Suprapubic skin (tissue), 4 donors: ENCODE data around the gene DMTF1. TPM values are rescaled to one million over a fixed set of nuclear protein-coding genes. Genes with fewer than 3 reads are reported as not detected.
"Not testable (repeated sequence)": the region's sequence is repeated elsewhere in the genome, so short reads cannot be mapped to it uniquely, and the experiment has no call there.

Experiments
- DNase-seq, 2 donors: peaks; one replicate each; pipeline ENCODE4 v3.0.0-alpha.2; 2019; ENCODE audit warnings: low spot score in 2 of 2
- H3K27ac ChIP-seq: fragments of 200-600 bp; sonication (generic); one replicate; pipeline ENCODE4 v1.5.1; 2019
- H3K27me3 ChIP-seq: fragments of 200-600 bp; sonication (generic); one replicate; pipeline ENCODE4 v1.5.1; 2019
- H3K36me3 ChIP-seq: fragments of 200-600 bp; sonication (generic); one replicate; pipeline ENCODE4 v1.5.1; 2019
- H3K4me1 ChIP-seq: fragments of 200-600 bp; sonication (generic); one replicate; pipeline ENCODE4 v1.5.1; 2019
- H3K4me3 ChIP-seq: fragments of 200-600 bp; sonication (generic); one replicate; pipeline ENCODE4 v1.5.1; 2019; ENCODE audit warnings: mild to moderate bottlenecking
- H3K9me3 ChIP-seq: fragments of 200-600 bp; sonication (generic); one replicate; pipeline ENCODE4 v1.5.1; 2019
- EP300 ChIP-seq: sonication (generic); formaldehyde crosslinking; IDR thresholded peaks from one replicate; pipeline ENCODE4 v1.6.1; 2017; ENCODE audit warnings: antibody characterized with exemption
- POLR2A ChIP-seq, 2 donors: fragments of 450-650 bp; IDR thresholded peaks; one replicate each; pipeline ENCODE4 v1.6.1; 2017; ENCODE audit warnings: antibody characterized with exemption in 2 of 2, mild to moderate bottlenecking in 2 of 2, moderate library complexity in 2 of 2
- POLR2AphosphoS5 ChIP-seq, 3 donors: sonication (generic); formaldehyde crosslinking; IDR thresholded peaks; one replicate each; pipeline ENCODE4 v1.6.1; 2017; ENCODE audit warnings: antibody characterized with exemption in 3 of 3
- whole genome bisulfite sequencing: methylation state at CpG from one replicate; pipeline ENCODE4 v1.1.5; 2018; 5-methylcytosine and 5-hydroxymethylcytosine counted together
- total RNA-seq, 4 donors: library from RNA; depleted of rRNA; stranded (reverse); fragments of >200 nt; gene quantifications; one replicate each; pipeline ENCODE4 v1.1.0, GENCODE V29; 2016
- TF ChIP-seq, protein P1 (sequence below), 2 donors: fragments of 200-600 bp in 1 of 2; fragments of 450-650 bp in 1 of 2; sonication (generic) in 1 of 2; IDR thresholded peaks; one replicate each; pipeline ENCODE4 v1.5.1; 2016 to 2019; ENCODE audit warnings: antibody characterized with exemption in 2 of 2, mild to moderate bottlenecking in 1 of 2, moderate library complexity in 1 of 2

DMTF1 gene
- total RNA-seq, 4 donors from 2014 or later = 42.9 to 217 (median 61.6) TPM

DNA sequence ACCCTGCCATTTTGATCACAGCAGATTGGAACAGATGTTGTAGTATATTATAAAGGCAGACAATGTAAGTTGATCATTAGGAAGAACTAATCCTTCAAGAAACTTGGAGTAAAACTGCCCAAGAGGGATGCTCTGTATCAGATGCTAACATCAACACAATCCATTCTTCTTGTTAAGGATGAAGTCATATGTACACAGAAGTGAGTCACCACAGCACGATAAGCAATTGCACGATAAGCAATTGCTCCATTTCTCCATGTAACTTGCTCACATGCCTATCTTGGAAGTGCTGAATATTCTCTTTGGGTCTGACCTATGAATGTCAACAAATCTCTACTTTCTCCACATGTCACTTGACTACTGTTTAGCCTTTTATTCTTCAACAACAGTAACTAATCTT is 41.5 kb upstream of the DMTF1 start:
- 62% methylated on average over 2 of the region's 2 CpGs for WGBS
- DNase-seq = no peak
- no peaks in the 10 kb centered on the region for H3K4me1 ChIP-seq
- H3K9me3 ChIP-seq = no peaks in the 10 kb centered on the region
- no peaks in the 10 kb centered on the region for H3K27me3 ChIP-seq
- no peak overlapping the region for H3K27ac ChIP-seq
- no peaks in the 10 kb centered on the region for H3K36me3 ChIP-seq
- TF ChIP-seq POLR2A (IDR thresholded peaks at IDR 0.05) = no peak
- H3K4me3 ChIP-seq = no peak overlapping the region

- H3K27ac ChIP-seq = no peak overlapping the region
- no peak for DNase-seq
- TF ChIP-seq, protein P1, sequence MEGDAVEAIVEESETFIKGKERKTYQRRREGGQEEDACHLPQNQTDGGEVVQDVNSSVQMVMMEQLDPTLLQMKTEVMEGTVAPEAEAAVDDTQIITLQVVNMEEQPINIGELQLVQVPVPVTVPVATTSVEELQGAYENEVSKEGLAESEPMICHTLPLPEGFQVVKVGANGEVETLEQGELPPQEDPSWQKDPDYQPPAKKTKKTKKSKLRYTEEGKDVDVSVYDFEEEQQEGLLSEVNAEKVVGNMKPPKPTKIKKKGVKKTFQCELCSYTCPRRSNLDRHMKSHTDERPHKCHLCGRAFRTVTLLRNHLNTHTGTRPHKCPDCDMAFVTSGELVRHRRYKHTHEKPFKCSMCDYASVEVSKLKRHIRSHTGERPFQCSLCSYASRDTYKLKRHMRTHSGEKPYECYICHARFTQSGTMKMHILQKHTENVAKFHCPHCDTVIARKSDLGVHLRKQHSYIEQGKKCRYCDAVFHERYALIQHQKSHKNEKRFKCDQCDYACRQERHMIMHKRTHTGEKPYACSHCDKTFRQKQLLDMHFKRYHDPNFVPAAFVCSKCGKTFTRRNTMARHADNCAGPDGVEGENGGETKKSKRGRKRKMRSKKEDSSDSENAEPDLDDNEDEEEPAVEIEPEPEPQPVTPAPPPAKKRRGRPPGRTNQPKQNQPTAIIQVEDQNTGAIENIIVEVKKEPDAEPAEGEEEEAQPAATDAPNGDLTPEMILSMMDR (IDR thresholded peaks at IDR 0.05) = no peak
- TF ChIP-seq POLR2A (IDR thresholded peaks at IDR 0.05) (no peak), POLR2AphosphoS5 (IDR thresholded peaks at IDR 0.05) (no peak), EP300 (no peak)
- no peak overlapping the region for H3K4me3 ChIP-seq
- H3K36me3 ChIP-seq = no peaks in the 10 kb centered on the region
- no peaks in the 10 kb centered on the region for H3K9me3 ChIP-seq
- no peaks in the 10 kb centered on the region for H3K27me3 ChIP-seq
- 84% methylated on average over 3 of the region's 3 CpGs for WGBS
- no peaks in the 10 kb centered on the region for H3K4me1 ChIP-seq
Measured at GRCh38 chr7:87111877-87112276, 40.4 kb upstream of the DMTF1 start.

DNA sequence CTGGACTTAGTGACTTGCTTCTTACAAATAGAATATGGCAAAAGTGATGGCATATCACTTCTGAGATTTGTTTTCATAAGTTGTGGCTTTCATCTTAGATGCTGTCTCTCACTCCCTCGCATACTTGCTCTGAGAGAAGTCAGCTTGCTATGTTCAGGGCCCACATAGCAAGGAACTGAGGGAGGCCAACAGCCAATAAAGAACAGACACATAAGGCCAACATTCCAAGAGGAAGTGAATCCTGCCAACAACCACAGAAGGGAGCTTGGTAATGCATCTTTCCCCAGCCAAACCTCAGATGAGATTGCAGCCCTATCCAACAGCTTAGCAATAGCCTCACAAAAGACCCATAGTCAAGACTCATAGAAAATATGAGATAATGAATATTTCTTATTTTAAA is 39.2 kb upstream of the DMTF1 start:
- no peak for DNase-seq
- H3K4me3 ChIP-seq = no peak overlapping the region
- no peaks in the 10 kb centered on the region for H3K36me3 ChIP-seq
- H3K27ac ChIP-seq = no peak overlapping the region
- TF ChIP-seq EP300 = no peak
- TF ChIP-seq, protein P1 (IDR thresholded peaks at IDR 0.05) = no peak
- no peak for TF ChIP-seq POLR2AphosphoS5 (IDR thresholded peaks at IDR 0.05)
- TF ChIP-seq POLR2A (IDR thresholded peaks at IDR 0.05) = no peak
- H3K9me3 ChIP-seq = no peaks in the 10 kb centered on the region
- no peaks in the 10 kb centered on the region for H3K4me1 ChIP-seq
- WGBS = 84% methylated on average over 1 of the region's 1 CpG
- H3K27me3 ChIP-seq = no peaks in the 10 kb centered on the region

DNA sequence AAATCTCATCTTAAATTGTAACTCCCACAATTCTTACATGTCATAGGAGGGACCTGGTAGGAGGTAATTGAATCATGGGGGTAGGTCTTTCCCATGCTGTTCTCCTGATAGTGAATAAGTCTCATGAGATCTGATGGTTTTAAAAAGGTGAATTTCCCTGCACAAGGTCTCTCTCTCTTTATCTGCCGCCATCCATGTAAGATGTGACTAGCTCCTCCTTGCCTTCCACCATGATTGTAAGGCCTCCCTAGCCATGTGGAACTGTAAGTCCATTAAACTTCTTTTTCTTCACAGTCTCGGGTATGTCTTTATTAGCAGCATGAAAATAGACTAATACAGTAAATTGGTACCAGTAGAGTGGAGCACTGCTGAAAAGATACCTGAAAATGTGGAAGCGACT is 38.3 kb upstream of the DMTF1 start:
- H3K36me3 ChIP-seq, H3K9me3 ChIP-seq, H3K27me3 ChIP-seq, H3K4me1 ChIP-seq, H3K4me3 ChIP-seq, DNase-seq, H3K27ac ChIP-seq: not testable (repeated sequence)
- 90% methylated on average over 3 of the region's 3 CpGs for WGBS

- H3K9me3 ChIP-seq, DNase-seq, H3K27me3 ChIP-seq, H3K4me3 ChIP-seq, H3K4me1 ChIP-seq, H3K36me3 ChIP-seq, H3K27ac ChIP-seq: not testable (repeated sequence)
- WGBS = 59% methylated on average over 2 of the region's 2 CpGs
Measured at GRCh38 chr7:87115772-87116171, 36.5 kb upstream of the DMTF1 start.

DNA sequence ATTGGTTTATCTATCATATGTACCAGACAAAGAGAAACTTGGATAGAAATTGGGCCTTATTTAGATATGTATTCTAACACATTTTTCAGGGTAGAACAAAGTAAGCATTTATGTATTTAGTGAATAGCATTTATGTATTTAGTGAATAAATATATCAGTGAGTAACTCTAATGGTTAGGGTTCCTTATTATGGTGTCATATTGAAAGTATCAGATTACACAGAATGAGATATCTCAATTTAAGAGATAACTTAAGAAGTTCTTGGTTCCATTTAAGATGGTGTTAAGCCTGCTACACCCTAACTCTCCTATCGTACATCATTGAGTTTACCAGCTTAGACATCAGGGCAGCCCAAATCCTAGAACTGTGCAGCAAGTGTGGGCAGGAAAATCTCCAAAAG is 35.9 kb upstream of the DMTF1 start:
- Histone ChIP-seq H3K36me3 (no peaks in the 10 kb centered on the region), H3K27me3 (no peaks in the 10 kb centered on the region), H3K27ac (no peak overlapping the region), H3K4me1 (no peaks in the 10 kb centered on the region), H3K4me3 (no peak overlapping the region), H3K9me3 (no peaks in the 10 kb centered on the region)
- 90% methylated on average over 1 of the region's 1 CpG for WGBS
- TF ChIP-seq, protein P1 (IDR thresholded peaks at IDR 0.05) = no peak
- TF ChIP-seq POLR2A (IDR thresholded peaks at IDR 0.05) (no peak), EP300 (no peak), POLR2AphosphoS5 (IDR thresholded peaks at IDR 0.05) (no peak)
- DNase-seq = no peak

DNA sequence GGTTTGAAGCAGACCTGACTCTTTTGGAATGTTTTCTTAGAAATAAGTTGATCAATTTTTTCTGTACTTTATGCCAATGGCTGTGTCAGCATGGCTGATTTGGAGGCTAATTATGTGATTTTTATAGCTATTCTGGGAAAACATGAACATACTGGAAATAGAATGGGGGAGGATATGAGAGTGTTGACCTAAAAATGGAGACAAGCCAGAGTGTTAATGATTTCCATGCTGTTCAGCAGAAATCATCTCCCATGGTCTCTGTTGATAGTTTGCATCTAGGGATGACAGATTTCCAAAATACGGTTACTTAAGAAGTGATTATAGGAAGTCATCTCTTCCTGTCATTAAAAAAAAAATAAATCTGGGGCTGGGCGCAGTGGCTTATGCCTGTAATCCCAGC is 32.7 kb upstream of the DMTF1 start:
- no peak for DNase-seq
- Histone ChIP-seq H3K36me3 (no peaks in the 10 kb centered on the region), H3K4me3 (no peak overlapping the region), H3K4me1 (no peaks in the 10 kb centered on the region), H3K27ac (no peak overlapping the region), H3K9me3 (no peaks in the 10 kb centered on the region), H3K27me3 (no peaks in the 10 kb centered on the region)
- TF ChIP-seq EP300 = no peak
- TF ChIP-seq POLR2AphosphoS5 (IDR thresholded peaks at IDR 0.05) = no peak
- TF ChIP-seq, protein P1 (IDR thresholded peaks at IDR 0.05) = no peak
- no peak for TF ChIP-seq POLR2A (IDR thresholded peaks at IDR 0.05)
- WGBS = 50% methylated on average over 2 of the region's 2 CpGs
